Lung (tissue), 12 donors: ENCODE measurements around the gene THY1. TPM values are rescaled to one million over a fixed set of nuclear protein-coding genes. Genes with fewer than 3 reads are reported as not detected.

Source experiments
- ATAC-seq: fragments of 200-7000 bp; cut with Tn5 transposase; one replicate; pipeline ENCODE4 v1.9.1; 2020; ENCODE audit warnings: moderate number of reproducible peaks; ENCODE audit not compliant: insufficient read depth, low FRiP score
- DNase-seq, 3 donors: peaks; one replicate each; pipeline ENCODE4 v3.0.0-alpha.2; 2013 to 2017
- H3K27ac ChIP-seq, 2 donors: one replicate each; pipeline ENCODE4 v1.5.1; 2013; ENCODE audit warnings: mild to moderate bottlenecking in 2 of 2, moderate library complexity in 2 of 2, control low read depth in 1 of 2, inconsistent platforms in 1 of 2, low read depth in 1 of 2, low read length in 1 of 2
- H3K27me3 ChIP-seq, 3 donors: one replicate each; pipeline ENCODE4 v1.5.1; 2013; ENCODE audit warnings: low read length in 2 of 3; ENCODE audit not compliant: control insufficient read depth in 3 of 3, insufficient read depth in 3 of 3
- H3K36me3 ChIP-seq, 4 donors: one replicate each; pipeline ENCODE4 v1.5.1; 2013; ENCODE audit warnings: low read length in 4 of 4, mild to moderate bottlenecking in 1 of 4, moderate library complexity in 1 of 4; ENCODE audit not compliant: control insufficient read depth in 4 of 4, insufficient read depth in 4 of 4
- H3K4me1 ChIP-seq, 5 donors: one replicate each; pipeline ENCODE4 v1.5.1; 2013; ENCODE audit warnings: low read length in 5 of 5, mild to moderate bottlenecking in 2 of 5, moderate library complexity in 1 of 5; ENCODE audit not compliant: control insufficient read depth in 5 of 5, insufficient read depth in 5 of 5
- H3K4me3 ChIP-seq: one replicate; pipeline ENCODE4 v1.5.1; 2013; ENCODE audit warnings: mild to moderate bottlenecking, control low read depth, moderate library complexity
- H3K9ac ChIP-seq, 2 donors: one replicate each; pipeline ENCODE4 v1.5.1; 2013; ENCODE audit warnings: low read length in 2 of 2, control low read depth in 1 of 2; ENCODE audit not compliant: insufficient read depth in 1 of 2
- H3K9me3 ChIP-seq, 4 donors: one replicate each; pipeline ENCODE4 v1.5.1; 2013; ENCODE audit warnings: low read length in 3 of 4, mild to moderate bottlenecking in 1 of 4, moderate library complexity in 1 of 4; ENCODE audit not compliant: control insufficient read depth in 4 of 4, insufficient read depth in 3 of 4
- WGBS, 2 donors: extraction: QIAGEN DNeasy Blood & Tissue Kit; methylation state at CpG; one replicate each; pipeline ENCODE4 v1.1.7; 2013; 5-methylcytosine and 5-hydroxymethylcytosine counted together
- polyA plus RNA-seq, 2 donors: library from polyadenylated mRNA; stranded (reverse); fragments of 200-250 nt; gene quantifications; one replicate each; pipeline ENCODE4 v1.2.1, GENCODE V29; 2013
- total RNA-seq, 2 donors: library from RNA; depleted of rRNA in 1 of 2; stranded (reverse); fragments of >200 nt in 1 of 2; gene quantifications; one replicate each; pipeline ENCODE4 v1.2.1, GENCODE V29; 2014 to 2021
- TF ChIP-seq, protein P1 (sequence below): IDR thresholded peaks from 2 replicates; pipeline ENCODE4 v1.5.1; 2012; ENCODE audit warnings: mild to moderate bottlenecking; ENCODE audit errors: control extremely low read depth, extremely low read depth
- donor health status: control.
- donor health status: control.
- donor health status: Bipolar disorder and iron deficiency.
- donor health status: healthy.
- donor health status: DM: yes; HTN: yes; CAD: no.

THY1 gene
- total and polyA plus RNA-seq, 4 donors = 5.1 to 44.2 (median 13.3) TPM

DNA sequence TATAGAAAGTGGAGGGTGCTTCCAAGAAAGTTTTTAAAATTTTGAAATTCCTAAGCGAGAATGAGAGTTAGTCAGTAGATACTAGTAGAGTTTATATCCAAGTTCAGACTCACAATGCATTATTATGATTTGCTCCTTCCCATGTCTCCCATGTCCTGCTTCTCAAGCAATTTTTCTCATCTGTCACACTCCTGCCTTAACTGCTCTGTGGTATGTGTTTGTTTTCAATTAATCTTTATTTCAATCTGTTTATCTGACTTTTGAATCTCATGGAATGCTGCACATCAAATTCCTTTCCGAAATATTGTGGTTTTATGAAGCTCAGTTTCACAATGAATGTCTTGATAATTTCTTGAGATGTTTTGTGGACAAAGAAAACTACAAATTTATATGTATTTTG lies 18.1 kb downstream of the THY1 start:
- TF ChIP-seq, protein P1, sequence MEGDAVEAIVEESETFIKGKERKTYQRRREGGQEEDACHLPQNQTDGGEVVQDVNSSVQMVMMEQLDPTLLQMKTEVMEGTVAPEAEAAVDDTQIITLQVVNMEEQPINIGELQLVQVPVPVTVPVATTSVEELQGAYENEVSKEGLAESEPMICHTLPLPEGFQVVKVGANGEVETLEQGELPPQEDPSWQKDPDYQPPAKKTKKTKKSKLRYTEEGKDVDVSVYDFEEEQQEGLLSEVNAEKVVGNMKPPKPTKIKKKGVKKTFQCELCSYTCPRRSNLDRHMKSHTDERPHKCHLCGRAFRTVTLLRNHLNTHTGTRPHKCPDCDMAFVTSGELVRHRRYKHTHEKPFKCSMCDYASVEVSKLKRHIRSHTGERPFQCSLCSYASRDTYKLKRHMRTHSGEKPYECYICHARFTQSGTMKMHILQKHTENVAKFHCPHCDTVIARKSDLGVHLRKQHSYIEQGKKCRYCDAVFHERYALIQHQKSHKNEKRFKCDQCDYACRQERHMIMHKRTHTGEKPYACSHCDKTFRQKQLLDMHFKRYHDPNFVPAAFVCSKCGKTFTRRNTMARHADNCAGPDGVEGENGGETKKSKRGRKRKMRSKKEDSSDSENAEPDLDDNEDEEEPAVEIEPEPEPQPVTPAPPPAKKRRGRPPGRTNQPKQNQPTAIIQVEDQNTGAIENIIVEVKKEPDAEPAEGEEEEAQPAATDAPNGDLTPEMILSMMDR = no peak
- Histone ChIP-seq H3K27ac (no peak overlapping the region), H3K9ac (no peak overlapping the region), H3K27me3 (no peaks in the 10 kb centered on the region), H3K9me3 (peaks cover 0 to 7% (median 5%) of the 10 kb centered on the region in 4 donors), H3K4me1 (no peaks in the 10 kb centered on the region), H3K4me3 (no peak overlapping the region), H3K36me3 (no peaks in the 10 kb centered on the region)
- 65 to 80% methylated on average over 2 of the region's 2 CpGs for WGBS, 2 donors
- no peak for ATAC-seq
- no peak for DNase-seq

DNA sequence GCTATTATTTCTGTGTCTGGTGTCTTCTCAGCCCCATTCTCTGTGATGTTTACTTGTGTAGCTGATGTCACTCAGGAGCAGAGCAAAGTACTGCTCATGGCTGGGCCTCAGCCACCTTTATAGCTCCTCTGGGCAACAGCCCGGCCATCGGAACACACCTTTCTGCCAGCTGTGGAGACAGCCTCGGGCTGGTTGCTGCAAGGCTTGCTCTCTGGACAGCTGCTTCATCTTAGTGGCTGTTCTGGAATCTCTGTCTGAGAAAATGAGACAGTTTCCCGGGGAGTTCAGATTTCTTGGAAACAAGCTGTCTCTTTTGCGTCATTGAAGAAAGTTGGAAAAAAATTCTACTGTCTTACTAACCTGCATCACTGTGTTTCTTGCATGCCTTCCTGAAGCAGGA lies 20.0 kb downstream of the THY1 start:
- TF ChIP-seq, protein P1 = no peak
- Histone ChIP-seq H3K27me3 (no peaks in the 10 kb centered on the region), H3K4me1 (no peaks in the 10 kb centered on the region), H3K36me3 (no peaks in the 10 kb centered on the region), H3K4me3 (no peak overlapping the region), H3K9ac (no peak overlapping the region), H3K27ac (no peak overlapping the region), H3K9me3 (peaks cover 0 to 14% (median 6%) of the 10 kb centered on the region in 4 donors)
- ATAC-seq = no peak
- DNase-seq = no peak
- 79 to 85% methylated on average over 5 of the region's 5 CpGs for WGBS, 2 donors

DNA sequence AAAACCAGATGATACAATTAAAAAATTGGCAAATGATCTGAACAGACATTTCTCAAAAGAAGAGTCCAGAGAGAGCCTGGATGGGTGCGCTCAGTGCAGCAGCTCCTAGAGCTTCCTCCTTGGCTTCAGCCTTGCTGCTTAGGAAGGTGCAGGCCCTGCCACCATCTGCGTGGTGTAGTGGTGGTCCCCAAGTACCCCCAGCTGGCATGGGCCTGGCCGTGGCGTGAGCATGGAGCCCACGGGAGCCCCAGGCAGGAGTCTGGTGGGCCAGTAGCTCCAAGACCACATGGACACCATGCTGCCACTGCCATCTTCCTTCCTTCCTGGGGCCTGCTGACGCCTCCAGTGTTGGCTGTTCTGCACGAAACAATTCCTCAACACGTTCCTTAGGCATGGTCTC lies 20.5 kb downstream of the THY1 start:
- WGBS, 2 donors = 88 to 92% methylated on average over 8 of the region's 8 CpGs
- Histone ChIP-seq H3K9me3 (peaks cover 0 to 16% (median 6%) of the 10 kb centered on the region in 4 donors), H3K36me3 (no peaks in the 10 kb centered on the region), H3K27me3 (no peaks in the 10 kb centered on the region), H3K4me3 (no peak overlapping the region), H3K4me1 (no peaks in the 10 kb centered on the region), H3K9ac (no peak overlapping the region), H3K27ac (no peak overlapping the region)
- TF ChIP-seq, protein P1 = no peak
- ATAC-seq = no peak
- DNase-seq = no peak

DNA sequence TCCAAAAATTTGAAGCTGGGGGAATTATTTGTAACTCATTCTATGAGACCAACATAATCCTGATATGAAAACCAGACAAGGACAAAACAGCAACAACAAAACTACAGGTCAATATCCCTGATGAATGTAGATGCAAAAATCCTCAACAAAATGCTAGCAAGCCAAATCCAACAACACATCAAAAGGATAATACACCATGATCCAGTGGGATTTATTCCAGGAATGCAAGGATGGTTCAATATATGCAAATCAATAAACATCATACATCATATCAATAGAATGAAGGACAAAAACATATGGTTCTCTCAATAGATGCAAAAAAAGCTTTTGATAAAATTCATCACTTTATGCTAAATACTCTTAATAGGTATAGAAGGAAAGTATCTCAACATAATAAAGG lies 22.1 kb downstream of the THY1 start:
- Histone ChIP-seq H3K27me3 (no peaks in the 10 kb centered on the region), H3K36me3 (no peaks in the 10 kb centered on the region), H3K4me3 (no peak overlapping the region), H3K9me3 (peaks cover 0 to 16% (median 6%) of the 10 kb centered on the region in 4 donors), H3K4me1 (no peaks in the 10 kb centered on the region), H3K9ac (no peak overlapping the region), H3K27ac (no peak overlapping the region)
- ATAC-seq = no peak
- no peak for DNase-seq
- TF ChIP-seq, protein P1 = no peak
